HUES64 (cell line): Measurements from ENCODE around the gene AKT3.
"Not testable (repeated sequence)": the region's sequence is repeated elsewhere in the genome, so short reads cannot be mapped to it uniquely, and the experiment has no call there.

Source experiments
- H3K27ac ChIP-seq: 2 replicates; pipeline ENCODE4 v1.7.0; 2013; ENCODE audit warnings: low read depth, low read length, inconsistent platforms
- H3K27me3 ChIP-seq: 2 replicates; pipeline ENCODE4 v1.6.1; 2013; ENCODE audit warnings: mild to moderate bottlenecking, low read length; ENCODE audit not compliant: insufficient read depth
- H3K36me3 ChIP-seq: 2 replicates; pipeline ENCODE4 v1.6.1; 2013; ENCODE audit warnings: mild to moderate bottlenecking, low read length; ENCODE audit not compliant: insufficient read depth
- H3K4me1 ChIP-seq: 2 replicates; pipeline ENCODE4 v1.6.1; 2013; ENCODE audit warnings: mild to moderate bottlenecking, low read length, moderate library complexity; ENCODE audit not compliant: insufficient read depth
- H3K4me3 ChIP-seq: 2 replicates; pipeline ENCODE4 v1.5.1; 2013; ENCODE audit warnings: mild to moderate bottlenecking, low read length, moderate library complexity
- H3K9ac ChIP-seq: 2 replicates; pipeline ENCODE4 v1.6.1; 2013; ENCODE audit warnings: mild to moderate bottlenecking, low read depth, low read length
- H3K9me3 ChIP-seq: 2 replicates; pipeline ENCODE4 v1.6.1; 2013; ENCODE audit warnings: low read depth, low read length; ENCODE audit not compliant: insufficient read depth
- WGBS: fragments of 150-250, 120-280 bp; methylation state at CpG from one replicate; pipeline ENCODE4 v1.1.7; 2013; ENCODE audit warnings: missing lambda C conversion rate; 5-methylcytosine and 5-hydroxymethylcytosine counted together

Gene AKT3

DNA sequence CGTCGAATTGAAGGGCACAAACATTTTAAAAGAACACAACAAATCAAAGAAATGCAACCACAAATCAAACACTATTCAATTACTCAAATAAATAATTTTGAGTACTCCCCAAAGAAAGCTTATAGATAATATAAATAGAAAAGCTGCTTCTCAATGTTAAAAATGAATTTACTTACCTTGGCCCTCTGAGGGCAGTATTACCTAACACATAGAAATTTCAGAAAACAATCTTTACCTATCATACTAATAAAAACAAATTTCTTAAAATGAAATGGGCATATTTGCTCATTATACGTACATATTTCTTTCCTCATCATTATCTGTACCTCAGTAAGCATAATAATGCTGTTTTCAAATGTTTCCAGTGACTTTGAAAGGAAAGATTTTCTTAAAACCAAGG is 141.8 kb downstream of the AKT3 start:
- H3K9me3 ChIP-seq = no peaks in the 10 kb centered on the region
- H3K4me3 ChIP-seq = no peak overlapping the region
- no peak overlapping the region for H3K9ac ChIP-seq
- H3K4me1 ChIP-seq = peaks cover 20% of the 10 kb centered on the region
- 97% methylated on average over 3 of the region's 3 CpGs for WGBS
- H3K36me3 ChIP-seq = no peaks in the 10 kb centered on the region
- no peaks in the 10 kb centered on the region for H3K27me3 ChIP-seq
- H3K27ac ChIP-seq = no peak overlapping the region

DNA sequence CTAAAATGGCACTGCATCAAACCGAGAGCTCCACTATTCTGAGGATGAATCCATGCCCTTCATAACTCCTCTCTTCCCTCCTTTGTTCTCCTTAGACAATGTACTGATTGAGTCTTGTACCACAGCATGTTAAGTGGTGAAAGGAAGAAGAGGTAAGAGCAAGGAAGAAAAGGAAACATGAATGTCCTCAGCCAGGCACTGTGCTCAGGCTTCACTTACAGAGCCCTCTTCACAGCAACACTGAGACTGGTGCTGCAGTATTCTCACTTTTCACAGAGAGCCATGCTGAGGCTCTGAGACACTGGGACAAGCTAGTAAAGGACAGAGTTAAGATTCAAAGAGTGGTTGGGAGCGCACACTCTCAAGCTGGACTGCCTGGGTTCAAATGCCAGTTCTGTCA is 143.5 kb downstream of the AKT3 start:
- H3K9ac ChIP-seq = no peak overlapping the region
- 98% methylated on average over 2 of the region's 2 CpGs for WGBS
- no peak overlapping the region for H3K4me3 ChIP-seq
- H3K27me3 ChIP-seq = no peaks in the 10 kb centered on the region
- H3K27ac ChIP-seq = no peak overlapping the region; the same call in 1 of the 2 replicates
- no peaks in the 10 kb centered on the region for H3K9me3 ChIP-seq
- H3K4me1 ChIP-seq = peaks cover 7% of the 10 kb centered on the region
- H3K36me3 ChIP-seq = no peaks in the 10 kb centered on the region

DNA sequence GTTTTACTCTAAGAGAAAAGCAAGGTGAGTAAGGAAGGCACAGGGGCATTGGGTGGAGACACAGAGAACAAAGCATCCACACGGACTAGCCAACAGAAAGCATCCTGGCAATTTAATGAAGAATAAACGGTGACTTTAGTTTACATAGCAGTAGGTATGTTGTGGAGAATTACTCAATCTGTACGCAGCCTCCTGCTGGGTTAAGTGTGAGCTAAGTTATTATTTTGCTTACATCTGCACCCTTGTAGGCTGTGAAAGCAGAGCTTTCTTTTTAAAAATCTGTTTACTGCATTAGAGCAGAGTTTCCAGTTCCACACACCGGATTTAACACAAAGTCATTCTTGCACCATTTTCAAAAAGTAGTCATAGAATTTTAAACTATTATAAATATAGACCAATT is 144.5 kb downstream of the AKT3 start:
- WGBS = 91% methylated on average over 4 of the region's 4 CpGs
- no peak overlapping the region for H3K27ac ChIP-seq
- H3K4me3 ChIP-seq = no peak overlapping the region
- H3K4me1 ChIP-seq = peaks cover 5% of the 10 kb centered on the region
- H3K9ac ChIP-seq = no peak overlapping the region
- no peaks in the 10 kb centered on the region for H3K27me3 ChIP-seq
- H3K36me3 ChIP-seq = no peaks in the 10 kb centered on the region
- H3K9me3 ChIP-seq = no peaks in the 10 kb centered on the region

DNA sequence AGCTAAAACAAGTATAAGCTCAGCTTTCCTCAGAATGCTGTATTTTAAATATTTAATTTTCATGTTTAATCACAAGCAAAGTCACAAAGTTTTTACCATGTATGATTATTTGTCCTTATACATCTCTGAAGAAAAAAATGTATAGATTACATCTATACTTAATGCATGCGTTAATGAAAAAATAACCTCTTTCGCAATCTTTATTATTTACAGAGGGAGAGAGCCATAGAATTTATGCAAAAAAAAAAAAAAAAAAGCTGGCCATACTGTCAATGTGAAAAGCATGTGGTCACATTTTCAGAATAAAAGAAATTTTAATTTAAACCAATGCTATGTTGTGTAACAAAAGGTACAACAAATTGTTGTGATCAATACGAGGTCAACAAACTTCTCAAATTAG is 148.2 kb downstream of the AKT3 start:
- 100% methylated on average over 1 of the region's 3 CpGs for WGBS
- H3K27me3 ChIP-seq = no peaks in the 10 kb centered on the region
- H3K4me3 ChIP-seq = no peak overlapping the region
- no peak overlapping the region for H3K9ac ChIP-seq
- no peak overlapping the region for H3K27ac ChIP-seq
- peaks cover 5% of the 10 kb centered on the region for H3K4me1 ChIP-seq
- no peaks in the 10 kb centered on the region for H3K36me3 ChIP-seq
- H3K9me3 ChIP-seq = no peaks in the 10 kb centered on the region

DNA sequence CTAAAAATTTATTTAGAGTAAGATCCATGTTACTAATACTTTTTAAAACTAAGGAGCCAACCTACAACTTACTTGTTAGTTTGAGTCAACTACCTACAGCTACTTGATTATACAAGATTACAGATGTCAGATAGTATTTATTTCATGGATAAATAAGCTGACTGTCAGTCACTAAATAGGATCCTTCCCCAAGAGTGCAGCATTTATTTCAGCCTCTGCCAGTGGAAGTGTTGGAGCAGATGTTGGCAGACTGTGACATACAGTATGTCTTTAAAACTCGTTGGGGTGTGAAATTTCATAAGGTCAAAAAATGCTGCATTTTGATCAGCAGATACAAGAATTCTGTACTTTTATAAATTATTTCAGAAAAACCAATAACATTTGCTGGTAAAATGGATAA is 156.2 kb downstream of the AKT3 start:
- no peaks in the 10 kb centered on the region for H3K9me3 ChIP-seq
- no peaks in the 10 kb centered on the region for H3K4me1 ChIP-seq
- 100% methylated on average over 1 of the region's 1 CpG for WGBS
- H3K4me3 ChIP-seq = no peak overlapping the region
- H3K9ac ChIP-seq = no peak overlapping the region
- H3K36me3 ChIP-seq = no peaks in the 10 kb centered on the region
- no peaks in the 10 kb centered on the region for H3K27me3 ChIP-seq
- H3K27ac ChIP-seq = no peak overlapping the region

DNA sequence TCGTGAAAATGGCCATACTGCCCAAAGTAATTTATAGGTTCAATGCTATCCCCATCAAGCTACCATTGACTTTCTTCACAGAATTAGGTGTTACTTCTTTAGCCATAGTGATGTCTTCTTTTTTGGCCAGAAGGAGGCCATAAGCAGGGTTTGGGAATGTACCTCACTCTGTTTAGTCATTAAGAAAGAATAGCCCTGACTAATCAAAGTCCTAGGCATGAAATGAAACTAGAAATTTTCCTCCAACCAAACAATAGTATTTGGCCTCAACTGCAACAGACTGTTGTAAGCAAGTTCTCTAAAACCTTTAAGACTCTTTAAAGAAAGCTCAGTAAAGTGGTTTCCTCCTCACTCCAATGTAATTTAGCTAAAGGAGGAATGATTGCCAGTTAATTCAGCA is 163.9 kb downstream of the AKT3 start:
- Histone ChIP-seq H3K27me3 (no peaks in the 10 kb centered on the region), H3K36me3 (no peaks in the 10 kb centered on the region), H3K4me1 (no peaks in the 10 kb centered on the region), H3K9ac (no peak overlapping the region), H3K4me3 (no peak overlapping the region), H3K27ac (no peak overlapping the region), H3K9me3 (no peaks in the 10 kb centered on the region)
- 100% methylated on average over 1 of the region's 1 CpG for WGBS

DNA sequence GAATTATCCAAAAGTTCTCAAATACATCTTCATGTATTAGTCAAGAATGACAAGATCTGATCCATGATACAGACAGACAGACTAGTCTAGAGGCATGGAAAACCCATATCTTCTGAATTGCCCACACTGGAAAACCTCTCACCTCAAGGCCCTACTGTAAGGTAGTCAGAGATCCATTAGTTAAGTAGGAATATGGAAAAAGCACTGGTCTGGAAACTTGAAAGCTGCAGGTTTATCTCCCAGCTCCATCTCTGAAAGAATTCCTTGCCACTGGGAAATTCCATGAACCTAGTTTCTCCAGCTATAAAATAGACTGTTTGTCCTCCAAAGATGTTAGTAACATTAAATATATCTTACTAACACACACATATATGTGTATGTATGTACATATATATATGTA is 169.2 kb downstream of the AKT3 start:
- Histone ChIP-seq H3K9me3 (no peaks in the 10 kb centered on the region), H3K27me3 (no peaks in the 10 kb centered on the region), H3K9ac (no peak overlapping the region), H3K4me1 (no peaks in the 10 kb centered on the region), H3K36me3 (no peaks in the 10 kb centered on the region), H3K27ac (no peak overlapping the region), H3K4me3 (no peak overlapping the region)

DNA sequence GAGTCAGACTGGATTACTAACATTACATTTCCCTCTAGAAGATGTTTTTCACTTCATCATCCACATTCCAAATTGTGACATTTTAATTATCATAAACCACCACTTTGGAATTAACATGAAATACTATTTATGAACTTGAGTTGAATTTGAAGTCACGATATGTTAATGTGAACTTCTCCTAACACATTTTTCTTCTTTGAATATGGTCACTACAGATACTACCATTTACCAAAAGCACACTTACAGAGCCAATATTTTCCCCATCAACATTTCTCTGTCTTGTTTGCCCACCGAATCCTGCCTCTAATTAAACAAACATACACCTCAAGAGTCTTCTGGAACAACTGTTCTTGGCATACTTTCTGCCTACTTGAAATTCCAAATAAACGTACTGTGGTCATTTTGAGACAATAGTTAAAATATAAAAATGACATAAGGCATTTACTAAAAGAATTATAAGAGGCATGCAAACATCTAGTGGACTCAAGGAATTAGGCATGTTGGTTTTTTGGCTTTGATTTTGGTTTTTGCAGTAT is 177.4 kb downstream of the AKT3 start:
- 98% methylated on average over 2 of the region's 3 CpGs for WGBS
- H3K4me1 ChIP-seq = no peaks in the 10 kb centered on the region
- no peaks in the 10 kb centered on the region for H3K36me3 ChIP-seq
- H3K4me3 ChIP-seq = no peak overlapping the region
- no peaks in the 10 kb centered on the region for H3K9me3 ChIP-seq
- H3K27me3 ChIP-seq = no peaks in the 10 kb centered on the region
- H3K27ac ChIP-seq = no peak overlapping the region
- H3K9ac ChIP-seq = no peak overlapping the region

DNA sequence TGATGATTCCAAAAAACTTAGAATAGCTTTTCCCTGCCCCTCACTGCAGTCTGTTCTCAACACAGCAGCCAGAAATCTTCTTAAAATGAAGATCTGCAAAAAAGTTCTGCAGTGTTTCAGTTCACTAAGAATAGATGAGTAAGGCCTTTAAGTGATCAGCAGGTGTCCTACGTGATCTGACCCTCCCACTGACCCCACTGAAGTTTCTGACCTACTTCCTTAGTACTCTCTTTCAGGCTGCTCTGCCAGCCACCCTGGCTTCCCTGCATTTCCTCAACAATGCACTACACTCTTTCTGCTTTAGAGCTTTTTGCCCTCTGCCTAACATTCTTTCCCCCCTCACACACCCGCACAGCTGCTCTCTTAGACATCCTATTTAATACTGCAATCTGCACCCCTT is 182.5 kb downstream of the AKT3 start:
- H3K4me3 ChIP-seq = no peak overlapping the region
- no peaks in the 10 kb centered on the region for H3K9me3 ChIP-seq
- H3K9ac ChIP-seq = no peak overlapping the region
- H3K4me1 ChIP-seq = no peaks in the 10 kb centered on the region
- H3K27ac ChIP-seq = no peak overlapping the region
- H3K27me3 ChIP-seq = no peaks in the 10 kb centered on the region
- peaks cover 7% of the 10 kb centered on the region for H3K36me3 ChIP-seq
- 68% methylated on average over 2 of the region's 2 CpGs for WGBS

DNA sequence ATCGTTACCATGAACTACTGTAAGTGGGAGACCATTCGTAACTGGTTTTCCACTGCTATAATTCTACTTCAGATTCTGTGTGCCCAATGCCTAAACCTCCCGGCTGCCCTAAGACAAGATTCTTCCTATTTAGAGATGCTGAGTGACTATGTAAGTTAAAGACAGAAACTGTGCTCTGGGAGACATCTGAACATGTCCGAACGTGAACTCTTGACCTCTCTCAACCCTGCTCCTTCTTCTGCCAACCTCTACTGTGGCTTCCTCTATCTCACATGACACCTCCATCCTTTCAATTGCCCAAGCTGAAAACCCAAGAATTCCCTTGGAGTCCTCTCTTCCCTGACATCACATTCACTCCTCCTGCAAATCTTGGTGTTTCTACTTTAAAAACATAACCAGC is 182.9 kb downstream of the AKT3 start:
- Histone ChIP-seq H3K9me3 (no peaks in the 10 kb centered on the region), H3K4me1 (no peaks in the 10 kb centered on the region), H3K9ac (no peak overlapping the region), H3K4me3 (no peak overlapping the region), H3K36me3 (peaks cover 7% of the 10 kb centered on the region), H3K27ac (no peak overlapping the region), H3K27me3 (no peaks in the 10 kb centered on the region)
- 94% methylated on average over 5 of the region's 5 CpGs for WGBS

DNA sequence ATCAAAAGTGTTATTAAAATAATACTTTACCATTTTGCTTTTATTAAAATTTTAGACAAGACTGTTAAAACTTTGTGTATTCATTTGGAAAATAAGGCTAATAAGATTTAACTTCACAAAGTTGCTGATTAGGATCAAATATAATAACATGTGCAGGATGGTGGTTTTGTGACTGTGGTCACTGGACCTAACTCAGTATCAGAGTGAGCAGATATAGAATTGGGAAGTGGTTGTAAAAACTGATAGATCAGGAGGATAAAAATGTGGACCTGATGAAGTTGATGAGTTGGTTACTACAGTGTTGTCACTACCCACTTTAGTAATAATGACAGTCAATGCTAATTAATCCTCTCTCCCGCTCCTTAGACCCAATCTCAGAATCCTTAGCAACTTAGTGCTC is 186.4 kb downstream of the AKT3 start:
- Histone ChIP-seq H3K36me3 (peaks cover 7% of the 10 kb centered on the region), H3K9ac (no peak overlapping the region), H3K4me1 (no peaks in the 10 kb centered on the region), H3K9me3 (no peaks in the 10 kb centered on the region), H3K4me3 (no peak overlapping the region), H3K27ac (no peak overlapping the region), H3K27me3 (no peaks in the 10 kb centered on the region)
- WGBS = 93% methylated on average over 1 of the region's 1 CpG

DNA sequence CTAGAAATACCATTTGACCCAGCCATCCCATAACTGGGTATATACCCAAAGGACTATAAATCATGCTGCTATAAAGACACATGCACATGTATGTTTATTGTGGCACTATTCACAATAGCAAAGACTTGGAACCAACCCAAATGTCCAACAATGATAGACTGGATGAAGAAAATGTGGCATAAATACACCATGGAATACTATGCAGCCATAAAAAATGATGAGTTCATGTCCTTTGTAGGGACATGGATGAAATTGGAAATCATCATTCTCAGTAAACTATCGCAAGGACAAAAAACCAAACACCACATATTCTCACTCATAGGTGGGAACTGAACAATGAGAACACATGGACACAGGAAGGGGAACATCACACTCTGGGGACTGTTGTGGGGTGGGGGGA is 187.9 kb downstream of the AKT3 start:
- H3K9me3 ChIP-seq, H3K27me3 ChIP-seq, H3K9ac ChIP-seq, H3K36me3 ChIP-seq, H3K4me3 ChIP-seq, H3K4me1 ChIP-seq, H3K27ac ChIP-seq: not testable (repeated sequence)
- WGBS = no CpG with 5 or more reads among the region's 1 CpG
